GM06990 (cell line): ENCODE measurements around the gene MSL3B.

Experiments
- DNase-seq: peaks from one replicate; pipeline ENCODE4 v3.0.0-alpha.2; 2011; ENCODE audit not compliant: insufficient read length; ENCODE audit errors: extremely low read depth
- H3K27me3 ChIP-seq: replicated peaks from 2 replicates; pipeline ENCODE4 v1.6.0; 2011; ENCODE audit warnings: low read length; ENCODE audit not compliant: control insufficient read depth, insufficient read depth
- H3K36me3 ChIP-seq: 2 replicates; pipeline ENCODE4 v1.5.1; 2011; ENCODE audit warnings: low read length; ENCODE audit not compliant: control insufficient read depth, insufficient read depth
- H3K4me3 ChIP-seq: replicated peaks from 2 replicates; pipeline ENCODE4 v1.5.1; 2011; ENCODE audit warnings: low read depth, mild to moderate bottlenecking, control low read depth, low read length
- CTCF ChIP-seq: IDR thresholded peaks from 2 replicates; pipeline ENCODE4 v1.5.1; 2011; ENCODE audit warnings: low read length, control low read depth, mild to moderate bottlenecking, inconsistent platforms; ENCODE audit not compliant: insufficient read depth, poor library complexity, severe bottlenecking

MSL3B gene

GRCh38 chr2:233821196-233821595 lies 47.0 kb downstream of the MSL3B start:
- TF ChIP-seq CTCF = no peak
- DNase-seq = no peak
- H3K36me3 ChIP-seq = no peaks in the 10 kb centered on the region
- H3K4me3 ChIP-seq = no peak overlapping the region
- H3K27me3 ChIP-seq = peaks cover 2% of the 10 kb centered on the region; the same call in 1 of the 2 replicates

GRCh38 chr2:233820774-233821105 lies 47.4 kb downstream of the MSL3B start:
- H3K36me3 ChIP-seq = no peaks in the 10 kb centered on the region
- no peak for TF ChIP-seq CTCF
- H3K4me3 ChIP-seq = no peak overlapping the region
- peaks cover 2% of the 10 kb centered on the region; the same call in 1 of the 2 replicates for H3K27me3 ChIP-seq
- no peak for DNase-seq

- Histone ChIP-seq H3K27me3 (peaks cover 2% of the 10 kb centered on the region; the same call in 1 of the 2 replicates), H3K4me3 (no peak overlapping the region), H3K36me3 (no peaks in the 10 kb centered on the region)
- no peak for TF ChIP-seq CTCF
- no peak for DNase-seq
Measured at GRCh38 chr2:233819884-233820773, 48.1 kb downstream of the MSL3B start.

- no peak for DNase-seq
- no peak for TF ChIP-seq CTCF
- Histone ChIP-seq H3K4me3 (no peak overlapping the region), H3K27me3 (peaks cover 2% of the 10 kb centered on the region; the same call in 1 of the 2 replicates), H3K36me3 (no peaks in the 10 kb centered on the region)
Measured at GRCh38 chr2:233818639-233819621, 49.3 kb downstream of the MSL3B start.

- Histone ChIP-seq H3K27me3 (peaks cover 2% of the 10 kb centered on the region; the same call in 1 of the 2 replicates), H3K4me3 (no peak overlapping the region), H3K36me3 (no peaks in the 10 kb centered on the region)
- TF ChIP-seq CTCF = no peak
- DNase-seq = no peak
Measured at GRCh38 chr2:233817995-233818638, 50.1 kb downstream of the MSL3B start.
